Fibroblast of gingiva (primary cell): ENCODE measurements around the gene SPOCK2.
"Not testable (repeated sequence)": the region's sequence is repeated elsewhere in the genome, so short reads cannot be mapped to it uniquely, and the experiment has no call there.

Experiments used
- DNase-seq: peaks from one replicate; pipeline ENCODE4 v3.0.0-alpha.2; 2011; ENCODE audit warnings: low read depth

Gene SPOCK2

GRCh38 chr10:72056932-72057751, 31.2 kb downstream of the SPOCK2 start:
- no peak for DNase-seq

DNA sequence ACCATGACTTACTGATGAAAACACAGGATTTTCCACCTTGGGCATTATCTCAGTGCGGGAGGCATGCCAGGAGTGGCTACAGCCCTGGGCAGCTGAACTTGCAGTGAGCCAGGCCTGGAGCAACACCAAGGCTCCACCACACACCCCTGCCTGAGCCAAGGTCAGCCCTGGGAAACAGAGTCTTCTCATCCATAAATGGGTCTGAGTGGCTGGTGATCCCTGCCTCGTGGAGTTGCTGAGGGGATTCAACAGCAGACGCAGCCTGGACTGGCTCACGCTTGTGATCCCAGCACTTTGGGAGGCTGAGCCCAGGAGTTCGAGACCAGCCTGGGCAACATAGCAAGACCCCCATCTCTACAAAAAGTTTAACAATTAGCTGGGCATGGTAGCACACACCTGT, 32.2 kb downstream of the SPOCK2 start:
- no peak for DNase-seq

- DNase-seq: no peak
Measured at GRCh38 chr10:72053690-72054089, 34.7 kb downstream of the SPOCK2 start.

- no peak for DNase-seq
Measured at GRCh38 chr10:72050873-72051272, 37.5 kb downstream of the SPOCK2 start.

DNA sequence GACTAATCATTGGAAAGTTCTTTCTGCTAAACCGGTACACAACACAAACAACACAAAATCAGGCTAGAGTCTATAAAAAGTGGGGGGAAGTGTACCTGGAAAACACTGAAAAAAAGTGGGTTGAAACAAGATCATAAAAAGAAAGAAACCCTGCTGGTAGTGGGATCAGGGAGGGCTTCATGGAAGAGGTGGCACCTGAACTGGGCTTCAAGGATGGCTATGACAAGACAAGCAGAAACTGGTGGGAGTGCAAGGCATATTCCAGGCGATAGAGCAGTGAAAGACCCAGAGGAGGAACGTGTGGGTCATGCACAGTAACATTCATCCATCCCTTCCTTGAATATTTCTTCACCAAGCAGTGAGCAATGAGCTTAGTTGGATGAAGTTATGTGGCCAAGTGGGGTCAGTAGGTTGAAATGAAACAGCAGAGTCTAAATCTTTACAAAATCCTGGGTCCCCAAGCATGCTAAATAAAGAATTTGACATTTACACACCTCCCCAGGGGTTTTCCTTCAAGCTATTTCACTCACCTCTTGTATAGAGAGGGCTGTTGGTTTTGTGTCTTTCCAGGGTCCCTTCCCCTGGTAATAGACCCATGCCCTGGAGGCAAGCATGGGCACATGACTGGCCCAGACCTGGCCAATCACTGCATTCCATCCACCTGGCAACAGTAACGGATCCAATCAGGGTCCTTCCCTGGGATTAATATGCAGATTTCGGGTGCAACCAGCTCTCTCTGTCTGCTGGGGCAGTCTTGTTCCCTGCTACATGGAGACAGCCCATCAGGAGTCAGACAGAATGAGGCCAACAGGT, 38.2 kb downstream of the SPOCK2 start:
- DNase-seq: no peak

DNA sequence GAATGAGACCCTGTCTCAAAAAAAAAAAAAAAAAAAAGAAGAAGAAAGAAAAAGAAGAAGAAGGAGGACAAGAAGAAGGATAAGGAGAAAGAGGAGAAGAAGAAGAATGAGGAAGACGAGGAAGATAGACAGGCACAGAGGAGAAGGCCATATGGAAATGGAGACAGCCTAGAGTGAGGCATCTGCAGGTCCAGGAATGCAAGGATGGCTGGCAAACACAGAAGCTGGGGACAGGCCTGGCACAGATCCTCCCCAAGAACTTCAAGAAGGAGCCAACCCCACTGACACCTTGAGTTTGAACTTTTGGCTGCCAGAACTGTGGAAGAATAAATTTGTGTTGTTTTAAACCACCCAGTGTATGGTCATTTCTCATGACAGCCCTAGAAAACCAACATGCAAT, 38.9 kb downstream of the SPOCK2 start:
- DNase-seq: no peak

DNA sequence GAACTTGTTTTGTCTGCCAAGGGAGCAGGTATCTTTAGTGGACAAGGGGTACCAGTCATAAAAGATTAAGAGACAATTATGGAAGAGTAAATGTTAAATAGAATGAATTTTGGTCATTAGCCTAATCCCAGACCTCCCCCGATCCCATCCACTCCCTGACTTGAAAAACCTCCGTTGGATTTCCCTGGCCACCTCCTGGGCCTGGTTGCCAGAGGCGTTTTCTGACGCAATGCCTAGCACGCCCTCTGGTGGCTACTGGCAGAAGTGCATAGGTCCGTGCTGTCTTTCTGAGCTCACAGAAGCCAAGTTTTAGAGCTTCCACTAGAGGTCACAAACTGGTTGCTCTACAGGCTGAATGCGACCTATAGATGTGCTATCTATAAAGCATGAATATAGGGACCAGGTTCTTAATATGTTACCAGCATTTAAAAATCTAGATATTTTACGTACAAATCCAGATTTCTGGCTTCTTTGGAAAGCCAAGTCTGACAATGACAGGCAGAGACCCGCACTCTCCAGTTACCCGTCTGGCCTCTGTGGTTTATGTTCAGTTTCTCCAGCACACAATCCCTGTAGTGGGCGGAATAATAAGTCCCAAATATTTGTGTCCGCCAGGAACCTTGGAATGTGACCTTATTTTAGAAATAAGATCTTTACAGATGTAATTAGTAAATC, 39.8 kb downstream of the SPOCK2 start:
- DNase-seq: peak; percentile 84

GRCh38 chr10:72045586-72045985, 42.8 kb downstream of the SPOCK2 start:
- DNase-seq: no peak

GRCh38 chr10:72044417-72045041, 43.8 kb downstream of the SPOCK2 start:
- no peak for DNase-seq

- DNase-seq: no peak
Measured at GRCh38 chr10:72043016-72043834, 45.1 kb downstream of the SPOCK2 start.

DNA sequence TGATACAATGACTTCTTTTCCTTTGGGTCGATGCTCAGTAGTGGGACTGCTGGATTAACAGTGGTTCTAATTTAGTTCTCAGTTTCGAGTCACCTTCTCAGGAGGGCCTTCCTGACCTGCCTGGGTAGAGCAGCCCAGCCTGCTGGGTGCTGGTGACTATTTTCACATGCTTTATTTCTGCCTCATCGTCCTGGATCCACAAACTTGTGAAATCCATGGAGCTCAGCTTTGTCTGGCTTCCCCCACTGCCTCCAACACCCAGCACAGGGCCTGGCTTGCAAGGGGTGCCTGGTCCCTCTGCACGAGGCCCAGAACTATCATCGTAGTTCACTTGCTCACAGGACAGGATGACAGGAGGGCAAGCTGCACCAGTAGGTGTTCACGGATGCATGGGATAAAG, 46.9 kb downstream of the SPOCK2 start:
- DNase-seq: no peak

- DNase-seq: no peak
Measured at GRCh38 chr10:72039377-72039776, 49.0 kb downstream of the SPOCK2 start.

- DNase-seq: no peak
Measured at GRCh38 chr10:72038458-72039001, 49.8 kb downstream of the SPOCK2 start.

- no peak for DNase-seq
Measured at GRCh38 chr10:72037811-72038210, 50.5 kb downstream of the SPOCK2 start.

- no peak for DNase-seq
Measured at GRCh38 chr10:72037266-72037665, 51.1 kb downstream of the SPOCK2 start.

DNA sequence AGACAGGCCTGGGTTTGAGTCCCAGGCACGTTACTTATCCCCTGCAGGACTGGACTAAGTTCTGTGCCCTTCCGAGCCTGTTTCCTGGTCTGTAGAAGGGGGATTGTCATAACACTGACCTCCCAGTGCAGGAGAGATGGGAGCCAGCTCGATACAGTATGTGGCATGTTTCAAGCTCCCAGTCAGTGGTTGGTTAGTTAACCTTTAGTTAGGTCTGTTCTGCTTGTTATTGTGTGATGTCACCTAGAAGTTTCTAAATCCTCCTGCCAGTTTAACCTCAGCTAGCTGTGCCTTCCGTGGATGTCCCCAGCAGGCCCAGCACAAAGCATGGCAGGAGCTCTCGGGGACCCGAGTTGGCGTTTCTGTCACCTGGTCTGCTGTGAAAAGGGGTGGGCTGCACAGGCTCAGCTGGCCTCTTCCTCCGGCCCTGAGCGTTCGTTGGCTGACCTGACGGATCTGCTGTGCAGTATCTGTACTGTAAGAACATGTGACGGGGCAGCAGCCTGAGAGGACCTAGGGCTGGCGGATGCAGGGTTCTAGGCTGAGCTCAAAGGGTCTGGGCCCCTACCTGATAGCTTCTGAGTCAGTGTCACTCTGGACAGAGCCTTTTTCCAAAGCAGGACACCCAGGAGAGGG, 53.0 kb downstream of the SPOCK2 start:
- no peak for DNase-seq

GRCh38 chr10:72034761-72035160, 53.6 kb downstream of the SPOCK2 start:
- DNase-seq: no peak

DNA sequence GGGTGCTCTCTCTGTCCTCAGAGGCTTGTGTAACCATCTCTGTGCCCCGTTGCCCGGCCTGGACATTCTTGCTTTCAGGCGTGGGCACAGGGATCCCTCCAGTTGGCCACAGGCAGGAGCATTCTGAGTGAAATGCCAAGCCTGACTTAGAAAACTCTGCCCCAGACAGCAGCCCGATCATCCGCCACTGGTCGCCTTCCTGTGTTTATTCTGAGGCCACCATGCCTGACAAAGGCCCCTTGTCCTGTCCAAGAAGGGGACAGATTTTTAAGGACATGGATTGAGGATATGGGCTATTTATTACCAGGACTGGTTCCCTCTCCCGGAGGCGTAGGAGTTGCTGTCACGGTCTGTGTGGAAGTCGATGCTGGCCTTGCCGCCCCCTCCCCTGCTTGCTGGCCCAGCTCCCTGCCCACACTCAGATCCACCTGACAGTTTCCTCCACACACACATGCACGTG, 54.3 kb downstream of the SPOCK2 start:
- no peak for DNase-seq

- DNase-seq: not testable (repeated sequence)
Measured at GRCh38 chr10:72032409-72033162, 55.8 kb downstream of the SPOCK2 start.

GRCh38 chr10:72031706-72032105, 56.6 kb downstream of the SPOCK2 start:
- no peak for DNase-seq
